Measurements from ENCODE around the gene ZNF365.

DNA sequence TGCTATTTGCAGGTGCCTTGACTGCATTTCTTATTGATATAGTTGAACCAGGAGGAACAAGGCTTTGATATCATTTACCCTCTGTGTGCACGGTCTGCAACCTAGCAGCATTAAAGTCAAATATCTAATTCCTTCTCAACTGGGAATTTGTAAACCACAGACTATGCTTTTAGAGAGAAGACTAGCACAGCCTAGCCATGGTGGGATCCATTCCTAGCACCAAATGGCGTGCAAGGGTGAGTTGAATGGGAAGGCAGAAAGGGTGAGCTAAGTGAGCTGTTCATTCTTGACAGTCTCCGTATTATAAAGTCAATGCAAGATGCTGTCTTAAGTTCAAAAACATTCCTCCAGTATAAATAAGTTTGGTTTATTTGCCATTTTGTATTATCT is 2.9 kb downstream of the ZNF365 start:
- TF ChIP-seq MTA3 (IDR thresholded peaks at IDR 0.05; ENCODE audit: borderline replicate concordance) (no peak), ZNF140 (CRISPR knock-in tag; IDR thresholded peaks at IDR 0.05) (no peak), L3MBTL2 (IDR thresholded peaks at IDR 0.05) (no peak), ELF2 (CRISPR knock-in tag; IDR thresholded peaks at IDR 0.05) (no peak), SIRT6 (IDR thresholded peaks at IDR 0.05; ENCODE audit: low read depth, low read length) (no peak), ZFPM2 (CRISPR knock-in tag; IDR thresholded peaks at IDR 0.05) (no peak), FOSL1 (tag; conservative IDR thresholded peaks at IDR 0.05) (no peak), SOX6 (IDR thresholded peaks at IDR 0.05) (no peak)
- TF ChIP-seq, protein P1, sequence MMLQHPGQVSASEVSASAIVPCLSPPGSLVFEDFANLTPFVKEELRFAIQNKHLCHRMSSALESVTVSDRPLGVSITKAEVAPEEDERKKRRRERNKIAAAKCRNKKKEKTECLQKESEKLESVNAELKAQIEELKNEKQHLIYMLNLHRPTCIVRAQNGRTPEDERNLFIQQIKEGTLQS (IDR thresholded peaks at IDR 0.05) = no peak
- TF ChIP-seq, protein P1 (CRISPR knock-in tag; conservative IDR thresholded peaks at IDR 0.05) = no peak
- TF ChIP-seq, protein P2, sequence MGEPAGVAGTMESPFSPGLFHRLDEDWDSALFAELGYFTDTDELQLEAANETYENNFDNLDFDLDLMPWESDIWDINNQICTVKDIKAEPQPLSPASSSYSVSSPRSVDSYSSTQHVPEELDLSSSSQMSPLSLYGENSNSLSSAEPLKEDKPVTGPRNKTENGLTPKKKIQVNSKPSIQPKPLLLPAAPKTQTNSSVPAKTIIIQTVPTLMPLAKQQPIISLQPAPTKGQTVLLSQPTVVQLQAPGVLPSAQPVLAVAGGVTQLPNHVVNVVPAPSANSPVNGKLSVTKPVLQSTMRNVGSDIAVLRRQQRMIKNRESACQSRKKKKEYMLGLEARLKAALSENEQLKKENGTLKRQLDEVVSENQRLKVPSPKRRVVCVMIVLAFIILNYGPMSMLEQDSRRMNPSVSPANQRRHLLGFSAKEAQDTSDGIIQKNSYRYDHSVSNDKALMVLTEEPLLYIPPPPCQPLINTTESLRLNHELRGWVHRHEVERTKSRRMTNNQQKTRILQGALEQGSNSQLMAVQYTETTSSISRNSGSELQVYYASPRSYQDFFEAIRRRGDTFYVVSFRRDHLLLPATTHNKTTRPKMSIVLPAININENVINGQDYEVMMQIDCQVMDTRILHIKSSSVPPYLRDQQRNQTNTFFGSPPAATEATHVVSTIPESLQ (CRISPR knock-in tag; IDR thresholded peaks at IDR 0.05) = no peak
- TF ChIP-seq, protein P3, sequence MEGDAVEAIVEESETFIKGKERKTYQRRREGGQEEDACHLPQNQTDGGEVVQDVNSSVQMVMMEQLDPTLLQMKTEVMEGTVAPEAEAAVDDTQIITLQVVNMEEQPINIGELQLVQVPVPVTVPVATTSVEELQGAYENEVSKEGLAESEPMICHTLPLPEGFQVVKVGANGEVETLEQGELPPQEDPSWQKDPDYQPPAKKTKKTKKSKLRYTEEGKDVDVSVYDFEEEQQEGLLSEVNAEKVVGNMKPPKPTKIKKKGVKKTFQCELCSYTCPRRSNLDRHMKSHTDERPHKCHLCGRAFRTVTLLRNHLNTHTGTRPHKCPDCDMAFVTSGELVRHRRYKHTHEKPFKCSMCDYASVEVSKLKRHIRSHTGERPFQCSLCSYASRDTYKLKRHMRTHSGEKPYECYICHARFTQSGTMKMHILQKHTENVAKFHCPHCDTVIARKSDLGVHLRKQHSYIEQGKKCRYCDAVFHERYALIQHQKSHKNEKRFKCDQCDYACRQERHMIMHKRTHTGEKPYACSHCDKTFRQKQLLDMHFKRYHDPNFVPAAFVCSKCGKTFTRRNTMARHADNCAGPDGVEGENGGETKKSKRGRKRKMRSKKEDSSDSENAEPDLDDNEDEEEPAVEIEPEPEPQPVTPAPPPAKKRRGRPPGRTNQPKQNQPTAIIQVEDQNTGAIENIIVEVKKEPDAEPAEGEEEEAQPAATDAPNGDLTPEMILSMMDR (IDR thresholded peaks at IDR 0.05 in 2 of 3, conservative IDR thresholded peaks at IDR 0.05 in 1 of 3; ENCODE audit: insufficient read depth in 2 of 3, low read depth in 1 of 3, low read length in 3 of 3) = no peak
- TF ChIP-seq, protein P4, sequence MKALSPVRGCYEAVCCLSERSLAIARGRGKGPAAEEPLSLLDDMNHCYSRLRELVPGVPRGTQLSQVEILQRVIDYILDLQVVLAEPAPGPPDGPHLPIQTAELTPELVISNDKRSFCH (CRISPR knock-in tag; IDR thresholded peaks at IDR 0.05) = no peak
- TF ChIP-seq, protein P4 (tag; IDR thresholded peaks at IDR 0.05) = no peak
- TF ChIP-seq, protein P5, sequence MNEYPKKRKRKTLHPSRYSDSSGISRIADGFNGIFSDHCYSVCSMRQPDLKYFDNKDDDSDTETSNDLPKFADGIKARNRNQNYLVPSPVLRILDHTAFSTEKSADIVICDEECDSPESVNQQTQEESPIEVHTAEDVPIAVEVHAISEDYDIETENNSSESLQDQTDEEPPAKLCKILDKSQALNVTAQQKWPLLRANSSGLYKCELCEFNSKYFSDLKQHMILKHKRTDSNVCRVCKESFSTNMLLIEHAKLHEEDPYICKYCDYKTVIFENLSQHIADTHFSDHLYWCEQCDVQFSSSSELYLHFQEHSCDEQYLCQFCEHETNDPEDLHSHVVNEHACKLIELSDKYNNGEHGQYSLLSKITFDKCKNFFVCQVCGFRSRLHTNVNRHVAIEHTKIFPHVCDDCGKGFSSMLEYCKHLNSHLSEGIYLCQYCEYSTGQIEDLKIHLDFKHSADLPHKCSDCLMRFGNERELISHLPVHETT (CRISPR knock-in tag; conservative IDR thresholded peaks at IDR 0.05 in 1 of 2, IDR thresholded peaks at IDR 0.05 in 1 of 2) = no peak
- TF ChIP-seq, protein P6, sequence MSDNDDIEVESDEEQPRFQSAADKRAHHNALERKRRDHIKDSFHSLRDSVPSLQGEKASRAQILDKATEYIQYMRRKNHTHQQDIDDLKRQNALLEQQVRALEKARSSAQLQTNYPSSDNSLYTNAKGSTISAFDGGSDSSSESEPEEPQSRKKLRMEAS (CRISPR knock-in tag; IDR thresholded peaks at IDR 0.05) = no peak
